ENCODE data around the gene ENTPD5.

The ENTPD5 gene, protein sequence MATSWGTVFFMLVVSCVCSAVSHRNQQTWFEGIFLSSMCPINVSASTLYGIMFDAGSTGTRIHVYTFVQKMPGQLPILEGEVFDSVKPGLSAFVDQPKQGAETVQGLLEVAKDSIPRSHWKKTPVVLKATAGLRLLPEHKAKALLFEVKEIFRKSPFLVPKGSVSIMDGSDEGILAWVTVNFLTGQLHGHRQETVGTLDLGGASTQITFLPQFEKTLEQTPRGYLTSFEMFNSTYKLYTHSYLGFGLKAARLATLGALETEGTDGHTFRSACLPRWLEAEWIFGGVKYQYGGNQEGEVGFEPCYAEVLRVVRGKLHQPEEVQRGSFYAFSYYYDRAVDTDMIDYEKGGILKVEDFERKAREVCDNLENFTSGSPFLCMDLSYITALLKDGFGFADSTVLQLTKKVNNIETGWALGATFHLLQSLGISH

GRCh38 chr14:74018586-74019407, at the start of gene ENTPD5, which contains the start of gene BBOF1:
TSS of gene ENTPD5 (minus strand) at chr14:74019288. CDS start at chr14:73988102, 31,186 bp downstream.
TSS of gene BBOF1 (plus strand) at chr14:74019349. CDS start at chr14:74019479, 130 bp downstream.
- peak; percentile 87 for DNase-seq

DNA sequence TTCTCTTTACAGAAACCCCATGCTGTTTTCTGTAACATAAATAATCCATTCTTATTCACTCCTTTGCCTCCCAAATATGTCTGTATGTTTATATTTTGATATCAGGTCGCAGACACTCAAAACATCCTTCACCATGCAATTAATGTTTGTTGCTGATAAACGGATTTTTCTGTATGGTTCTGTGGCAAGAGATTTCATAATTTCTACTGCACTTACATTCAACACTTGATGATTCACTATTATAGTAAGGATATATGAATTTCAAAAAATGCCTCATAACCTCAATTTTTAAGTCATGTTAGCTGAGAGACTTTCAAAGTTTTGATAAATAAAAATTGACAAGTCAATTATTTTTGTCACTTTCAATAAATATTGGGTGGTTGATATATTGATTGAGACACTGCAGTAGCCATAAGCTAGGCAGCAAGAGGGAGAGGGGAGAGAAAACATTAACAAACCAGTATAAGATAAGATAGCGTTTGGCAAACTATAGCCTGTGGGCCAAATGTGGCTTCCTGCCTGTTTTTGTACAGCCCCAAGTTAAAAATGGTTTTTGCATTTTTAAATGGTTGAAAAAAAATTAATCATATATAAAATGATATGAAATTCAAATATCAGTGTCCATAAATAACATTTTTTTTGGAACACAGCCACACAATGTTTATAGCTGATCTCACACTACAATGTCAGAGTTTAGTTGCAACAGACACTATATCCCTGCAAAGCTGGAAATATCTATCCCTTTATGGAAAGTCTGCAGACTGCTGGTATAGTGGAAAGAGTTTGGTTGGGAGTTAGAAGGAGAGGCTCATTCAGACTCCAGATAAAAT, 46.9 kb upstream of the ENTPD5 start:
- peak; percentile 81 for DNase-seq

- DNase-seq, result peak; percentile 65
These were observed 45.8 kb upstream of the ENTPD5 start for GRCh38 chr14:74064883-74065282.

- DNase-seq, result peak; percentile 45
These were observed 45.3 kb upstream of the ENTPD5 start for GRCh38 chr14:74064426-74064825.

- DNase-seq, result no peak
These were observed 43.7 kb upstream of the ENTPD5 start for GRCh38 chr14:74062809-74063150.

GRCh38 chr14:74049876-74050495, 30.9 kb upstream of the ENTPD5 start:
- no peak for DNase-seq

DNA sequence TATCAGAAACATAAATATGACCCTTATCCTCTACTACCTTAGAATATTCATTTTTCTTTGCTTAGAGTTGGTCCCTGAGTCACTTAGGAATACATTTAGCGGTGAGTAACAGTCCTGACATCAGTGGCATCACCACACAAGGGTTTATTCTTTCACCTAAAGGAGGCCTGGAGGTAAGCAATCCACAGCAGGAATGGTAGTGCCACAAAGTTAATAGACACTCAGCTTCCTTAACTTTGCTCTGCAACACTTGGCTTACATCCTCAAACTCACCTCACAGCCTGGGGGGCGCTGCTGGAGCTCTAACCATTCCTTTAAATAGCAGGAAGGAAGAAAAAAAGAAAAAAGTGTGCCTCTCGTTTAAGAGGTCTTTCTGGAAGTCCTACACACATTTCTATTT, 29.2 kb upstream of the ENTPD5 start:
- DNase-seq, result peak; percentile 19

GRCh38 chr14:74045522-74045921, 26.4 kb upstream of the ENTPD5 start:
- DNase-seq, result no peak

DNA sequence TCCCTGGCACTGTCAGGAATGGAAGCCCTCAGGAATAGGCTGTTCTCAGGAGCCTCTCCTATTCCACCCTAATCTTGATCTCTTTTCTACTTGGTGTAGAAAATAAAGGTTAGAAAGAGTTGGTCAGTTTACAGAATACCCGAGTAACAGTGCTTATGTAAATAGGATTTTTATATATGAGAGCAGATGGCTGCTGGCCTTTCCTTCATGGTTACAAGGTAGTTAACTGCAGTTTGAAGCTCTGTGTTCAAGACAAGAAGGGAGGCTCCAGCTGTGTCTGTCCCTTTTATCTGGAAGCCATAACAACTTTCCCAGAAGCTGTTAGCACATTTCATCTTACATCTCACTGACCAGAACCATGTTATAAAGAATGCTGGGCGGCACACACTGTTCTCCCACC, 23.2 kb upstream of the ENTPD5 start:
- DNase-seq, result no peak

DNA sequence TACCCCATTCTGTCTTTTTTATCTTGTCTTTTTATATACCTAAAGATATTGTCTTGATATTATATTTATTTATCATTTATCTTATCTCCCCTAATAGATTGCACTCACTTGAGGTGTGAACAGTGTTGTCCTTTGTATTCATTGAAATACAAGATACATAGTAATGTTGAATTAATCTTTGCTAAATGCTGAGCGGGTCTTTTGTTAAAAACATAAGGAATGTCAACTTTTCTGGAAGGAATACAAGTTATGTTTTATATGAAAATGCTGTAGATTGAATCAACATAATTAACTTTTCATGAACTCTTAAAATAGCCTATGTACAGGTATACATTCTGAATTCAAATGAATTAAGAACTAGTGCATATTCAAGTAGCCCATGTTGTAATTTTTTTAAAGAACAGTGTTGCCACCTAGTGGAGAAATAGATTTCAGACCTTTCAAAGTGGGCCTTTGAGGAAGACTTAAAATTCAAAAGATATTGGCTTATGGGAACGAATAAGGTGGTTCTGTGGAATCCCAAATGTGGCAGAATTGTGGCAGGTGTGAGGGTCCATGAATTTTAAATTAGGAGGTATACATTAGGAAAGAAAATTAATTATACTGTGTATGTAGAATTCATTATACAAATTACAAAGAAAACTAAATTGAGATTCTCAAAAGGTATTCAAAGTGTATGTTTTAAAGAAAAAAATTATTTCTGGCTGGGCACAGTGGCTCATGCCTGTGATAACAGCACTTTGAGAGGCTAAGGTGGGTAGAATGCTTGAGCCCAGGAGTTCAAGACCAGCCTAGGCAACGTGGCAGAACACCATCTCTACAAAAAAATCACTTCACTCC, 19.2 kb upstream of the ENTPD5 start:
- peak; percentile 47 for DNase-seq

GRCh38 chr14:74035556-74035955, 16.5 kb upstream of the ENTPD5 start:
- peak; percentile 78 for DNase-seq

- no peak for DNase-seq
These were observed 15.5 kb upstream of the ENTPD5 start for GRCh38 chr14:74034572-74034971.

- no peak for DNase-seq
These were observed 10.0 kb upstream of the ENTPD5 start for GRCh38 chr14:74029136-74029535.

GRCh38 chr14:74022346-74022745, 3.3 kb upstream of the ENTPD5 start:
- DNase-seq, result no peak

GRCh38 chr14:74019408-74020137, 485 bp upstream of the ENTPD5 start:
- DNase-seq, result peak; percentile 65

DNA sequence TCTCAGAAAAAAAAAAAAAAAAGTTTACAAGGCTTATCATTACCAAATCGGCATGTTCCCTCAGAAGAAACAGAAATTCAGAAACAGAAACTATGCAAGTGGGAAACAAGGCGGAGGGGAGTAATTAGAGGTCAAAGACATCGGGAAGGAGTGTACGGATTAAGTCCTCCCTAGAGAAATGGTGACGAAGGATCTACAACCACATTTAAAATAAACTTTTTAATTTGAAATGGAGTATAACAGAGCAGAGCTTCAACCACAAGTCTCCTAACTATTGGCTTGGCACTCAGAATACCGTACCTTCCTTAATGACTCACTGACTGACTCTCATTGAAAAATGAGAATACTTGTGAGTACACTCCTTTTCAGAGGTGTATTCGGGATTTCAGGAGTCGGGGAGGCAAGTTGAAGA, 908 bp downstream of the ENTPD5 start:
- DNase-seq, result peak; percentile 63

DNA sequence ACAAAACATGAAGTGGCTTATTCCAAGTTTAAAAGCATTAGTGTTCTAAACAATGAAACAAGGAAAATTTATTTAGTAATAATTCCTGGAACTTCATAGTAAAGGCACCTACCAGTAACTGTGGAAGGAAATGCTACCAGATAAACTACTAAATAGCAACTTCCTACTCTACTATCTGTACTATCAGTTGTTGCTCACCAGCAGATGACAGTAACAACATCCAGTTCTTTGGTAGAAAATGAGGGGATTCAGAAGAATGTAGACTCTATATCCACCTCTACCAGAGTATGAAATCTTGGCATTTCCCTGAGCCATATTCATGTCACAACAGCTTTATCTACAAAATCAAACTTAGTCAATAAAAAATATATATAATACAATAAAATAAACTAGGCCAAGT, 3.1 kb downstream of the ENTPD5 start:
- no peak for DNase-seq

GRCh38 chr14:74015176-74015575, 3.9 kb downstream of the ENTPD5 start:
- DNase-seq, result no peak

DNA sequence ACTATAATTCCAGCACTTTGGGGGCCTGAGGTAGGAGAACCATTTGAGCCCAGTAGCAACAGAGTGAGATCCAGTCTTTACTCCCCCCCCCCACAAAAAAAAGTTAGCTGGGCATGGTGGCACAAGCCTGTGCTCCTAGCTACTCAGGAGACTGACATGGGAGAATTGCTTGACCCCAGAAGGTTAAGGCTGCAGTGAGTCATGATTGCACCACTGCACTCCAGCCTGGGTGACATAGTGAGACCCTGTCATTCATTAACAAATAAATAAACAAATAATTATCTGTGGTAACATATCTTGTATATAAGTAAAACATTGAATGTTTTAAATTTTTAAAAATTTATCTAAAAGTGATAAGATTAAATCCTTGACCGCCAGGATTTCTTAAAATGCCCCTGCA, 4.8 kb downstream of the ENTPD5 start:
- DNase-seq, result peak; percentile 18

DNA sequence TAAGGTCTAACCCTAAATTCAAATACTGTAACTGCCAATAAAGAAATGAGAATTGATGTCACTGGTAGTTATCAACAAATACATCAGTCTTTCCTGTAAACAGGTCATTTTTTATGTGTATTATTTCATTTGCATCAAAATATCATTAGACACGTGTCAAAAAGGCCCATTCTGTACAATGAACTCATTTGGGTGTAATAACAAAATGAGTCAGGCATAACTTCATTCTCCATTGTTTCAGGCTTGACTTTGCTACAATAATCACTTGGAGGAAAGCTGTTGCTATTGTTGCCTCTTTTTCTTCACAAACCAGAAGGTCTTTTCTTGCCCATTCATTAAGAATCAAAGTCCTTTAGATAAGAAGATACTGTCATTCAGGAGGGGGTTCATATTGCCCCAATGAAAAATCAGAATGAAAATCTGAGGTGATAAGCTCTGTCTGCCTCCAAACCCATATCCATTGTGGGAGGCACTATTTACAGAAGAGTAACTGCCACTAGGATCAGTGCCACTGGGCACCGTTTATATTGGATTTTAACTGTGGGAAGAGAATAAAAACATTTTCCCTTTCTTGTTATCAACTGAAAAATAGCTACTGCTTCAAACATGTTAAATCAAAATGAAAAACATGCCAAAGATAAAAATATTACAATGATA, 10.1 kb downstream of the ENTPD5 start:
- no peak for DNase-seq
